NCI-H187 treated with DMSO at 0.1 percent for 48 hours (cell line): ENCODE data around the gene HDGFL2.

Experiments used
- DNase-seq: peaks from one replicate; lab custom pipeline; 2025; lab: John Stamatoyannopoulos, UW

Gene HDGFL2

DNA sequence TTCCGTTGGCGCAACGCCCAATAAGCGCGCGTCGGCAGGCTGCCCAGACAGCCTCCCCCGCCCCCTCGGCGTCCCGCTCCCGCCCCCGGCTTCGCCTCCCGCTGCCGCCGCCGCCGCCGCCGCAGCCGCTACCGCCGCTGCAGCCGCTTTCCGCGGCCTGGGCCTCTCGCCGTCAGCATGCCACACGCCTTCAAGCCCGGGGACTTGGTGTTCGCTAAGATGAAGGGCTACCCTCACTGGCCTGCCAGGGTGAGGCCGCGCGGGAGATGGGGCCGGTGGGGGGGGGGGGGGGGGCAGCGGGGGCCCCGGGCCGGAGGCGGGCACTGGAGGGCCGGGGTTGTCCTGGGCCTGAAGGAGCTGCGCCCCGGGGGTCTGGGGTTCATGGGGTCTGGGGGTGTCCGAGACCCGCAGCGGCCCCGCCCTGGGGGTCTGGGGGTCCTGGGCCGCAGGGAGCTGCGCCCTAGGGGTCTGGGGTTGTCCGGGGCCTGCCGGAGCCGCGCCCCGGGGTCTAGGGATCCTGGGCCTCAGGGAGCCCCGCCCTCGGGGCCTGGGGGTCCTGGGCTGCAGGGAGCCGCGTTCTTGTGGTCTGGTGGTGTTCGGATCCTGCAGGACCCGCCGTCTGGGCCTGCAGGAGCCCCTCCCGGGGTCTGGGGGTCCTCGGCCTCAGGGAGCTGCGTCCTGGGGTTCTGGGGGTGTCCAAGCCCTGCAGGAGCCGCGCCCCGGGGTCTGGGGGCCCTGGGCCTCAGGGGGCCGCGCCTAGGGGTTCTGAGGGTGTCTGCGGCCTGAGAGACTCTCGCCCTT, at the start of gene HDGFL2:
TSS of gene HDGFL2 (plus strand) at position 124 of the 801 bp plus-strand sequence. CDS start at position 178, 54 bp downstream.
- no peak for DNase-seq

DNA sequence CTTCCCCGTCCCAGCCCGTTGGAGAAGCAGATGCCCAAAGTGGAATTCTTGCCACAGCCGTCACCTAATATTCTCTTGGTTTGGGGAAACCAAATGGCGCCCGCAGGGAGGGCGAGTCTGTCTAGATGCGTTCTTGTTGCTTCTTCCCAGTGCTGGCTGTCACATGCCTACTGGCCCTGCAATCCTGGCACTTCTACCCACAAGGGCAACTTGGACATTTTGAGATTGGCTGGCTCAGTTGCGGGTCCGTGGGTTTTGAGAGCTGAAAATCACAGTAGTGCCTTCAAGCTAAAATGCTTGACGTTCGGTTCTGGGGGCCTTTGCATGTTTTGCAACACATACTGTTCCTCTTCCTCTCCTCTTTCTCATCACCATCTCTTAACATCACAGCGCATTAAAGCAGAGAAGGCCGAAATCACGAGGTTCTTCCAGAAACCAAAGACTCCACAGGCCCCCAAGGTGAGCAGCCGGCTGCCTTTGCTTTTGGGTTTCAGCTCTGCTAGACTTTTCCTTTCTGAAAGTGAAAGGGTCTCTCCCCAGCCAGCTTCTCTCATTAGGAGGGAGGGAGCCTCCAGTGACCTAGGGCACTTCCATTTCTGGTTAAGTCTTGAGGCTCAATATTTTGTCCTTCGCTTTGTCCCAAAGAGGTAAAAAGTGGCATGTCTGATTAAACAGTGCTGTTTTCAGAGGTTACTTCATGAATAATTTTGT, 48.5 kb upstream of the HDGFL2 start:
- DNase-seq = no peak

DNA sequence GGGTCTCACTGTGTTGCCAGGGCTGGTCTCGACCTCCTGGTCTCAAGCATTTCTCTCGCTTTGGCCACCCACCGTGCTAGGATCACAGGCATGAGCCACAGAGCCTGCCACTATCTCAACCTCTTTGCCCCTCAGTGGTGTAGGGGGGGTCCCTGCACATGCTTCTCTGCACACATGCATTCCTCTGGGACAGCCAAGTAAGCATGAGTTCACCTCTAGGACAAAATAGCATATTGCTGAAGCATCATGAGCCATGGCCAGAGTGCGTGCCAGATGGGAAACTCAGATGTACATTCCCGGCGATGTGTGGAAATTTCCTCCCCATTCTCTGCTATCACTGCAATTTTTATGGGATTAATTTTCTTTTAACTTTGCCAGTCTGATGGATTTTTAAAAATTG, 46.6 kb upstream of the HDGFL2 start:
- DNase-seq = no peak

DNA sequence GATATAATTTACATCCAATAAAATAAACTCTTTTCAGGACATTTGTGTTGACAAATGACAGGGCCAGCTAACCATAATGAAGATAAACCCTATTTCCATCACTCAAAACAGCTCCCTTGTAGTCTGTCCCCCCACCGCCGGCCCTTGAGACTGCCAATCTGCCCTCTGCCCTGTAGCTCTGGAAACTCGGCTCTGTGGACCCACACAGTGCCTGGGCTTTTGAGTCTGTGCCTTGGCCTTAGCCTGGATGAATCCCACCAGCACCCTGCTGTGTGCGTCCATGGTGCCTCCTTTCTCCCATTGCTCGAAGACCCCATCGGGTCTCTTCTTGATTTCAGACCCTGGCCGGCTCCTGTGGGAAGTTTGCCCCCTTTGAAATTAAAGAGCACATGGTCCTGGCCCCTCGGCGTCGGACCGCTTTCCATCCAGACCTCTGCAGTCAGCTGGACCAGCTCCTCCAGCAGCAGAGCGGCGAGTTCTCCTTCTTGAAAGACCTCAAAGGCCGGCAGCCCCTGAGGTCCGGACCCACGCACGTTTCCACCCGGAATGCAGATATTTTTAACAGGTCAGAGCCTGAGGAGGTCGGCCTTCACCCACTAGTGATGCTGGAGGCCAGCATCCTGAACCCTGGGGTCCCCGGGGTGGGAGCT, 43.6 kb upstream of the HDGFL2 start:
- DNase-seq = no peak

DNA sequence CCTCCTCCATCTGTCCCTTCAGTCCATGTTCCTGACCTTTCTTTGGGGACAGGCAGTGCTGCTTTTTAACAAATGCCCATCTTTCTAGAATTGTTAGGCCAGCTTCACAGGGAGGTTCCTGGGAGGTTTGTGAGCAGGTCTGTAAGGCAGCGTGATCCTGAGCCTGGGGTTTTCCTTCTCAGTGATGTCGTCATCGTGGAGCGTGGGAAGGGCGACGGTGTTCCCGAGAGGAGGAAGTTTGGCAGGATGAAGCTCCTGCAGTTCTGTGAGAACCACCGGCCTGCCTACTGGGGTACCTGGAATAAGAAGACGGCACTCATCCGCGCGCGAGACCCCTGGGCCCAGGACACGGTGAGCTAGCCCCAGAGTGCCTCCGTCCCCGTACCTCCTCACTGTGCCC, 42.8 kb upstream of the HDGFL2 start:
- no peak for DNase-seq

DNA sequence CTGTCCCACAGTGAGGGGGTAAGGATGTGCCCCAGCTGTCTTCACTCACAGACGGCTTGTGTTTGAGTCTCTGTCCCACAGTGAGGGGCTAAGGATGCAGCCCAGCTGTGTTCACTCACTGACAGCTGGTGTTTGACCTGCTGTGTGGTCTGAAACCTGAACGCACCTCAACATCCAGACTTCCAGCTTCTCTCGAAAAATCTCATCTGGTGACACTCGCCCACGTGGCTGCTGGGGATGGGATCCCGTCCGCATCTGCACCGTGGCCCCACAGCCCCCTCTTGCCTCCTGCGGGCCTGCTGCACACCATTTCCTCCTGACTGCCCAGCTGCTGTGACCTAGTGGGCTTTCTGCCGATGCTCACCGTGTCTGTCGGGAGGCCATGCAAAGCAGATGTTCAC, 42.3 kb upstream of the HDGFL2 start:
- no peak for DNase-seq

DNA sequence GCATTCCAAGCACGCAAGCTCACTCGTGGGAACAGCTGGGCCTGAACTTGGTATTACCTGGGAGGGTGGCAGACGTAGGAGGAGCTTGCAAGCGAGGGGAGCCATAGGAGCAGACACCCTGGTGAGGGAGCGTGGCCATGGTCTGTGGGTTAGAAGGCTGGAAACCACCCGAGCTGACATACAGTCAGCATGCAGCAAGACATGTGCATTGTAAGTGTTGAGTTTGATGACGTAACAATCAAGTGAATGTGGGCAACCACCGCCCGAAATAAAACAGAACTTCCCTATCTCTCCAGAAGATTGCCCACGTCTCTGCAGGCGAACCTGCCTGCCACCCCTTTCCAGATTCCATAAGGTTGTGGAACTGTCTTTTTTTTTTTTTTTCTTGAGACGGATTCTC, 41.3 kb upstream of the HDGFL2 start:
- DNase-seq = no peak

DNA sequence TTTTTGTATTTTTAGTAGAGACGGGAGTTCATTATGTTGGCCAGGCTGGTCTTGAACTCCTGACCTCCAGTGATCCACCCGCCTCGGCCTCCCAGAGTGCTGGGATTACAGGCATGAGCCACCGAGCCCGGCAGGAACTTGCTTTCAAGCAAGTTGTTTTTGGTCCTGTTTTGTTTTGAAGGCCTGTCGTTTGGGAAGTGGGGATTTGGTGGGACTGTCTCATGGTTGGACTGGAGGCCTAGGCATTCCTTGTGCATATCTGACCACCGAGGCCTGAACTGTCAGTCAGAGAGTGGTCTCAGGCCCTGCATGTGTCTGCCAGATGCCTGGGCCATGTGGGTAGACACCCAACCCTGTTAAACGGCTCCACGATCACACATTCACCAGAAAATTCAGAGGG, 40.8 kb upstream of the HDGFL2 start:
- no peak for DNase-seq

DNA sequence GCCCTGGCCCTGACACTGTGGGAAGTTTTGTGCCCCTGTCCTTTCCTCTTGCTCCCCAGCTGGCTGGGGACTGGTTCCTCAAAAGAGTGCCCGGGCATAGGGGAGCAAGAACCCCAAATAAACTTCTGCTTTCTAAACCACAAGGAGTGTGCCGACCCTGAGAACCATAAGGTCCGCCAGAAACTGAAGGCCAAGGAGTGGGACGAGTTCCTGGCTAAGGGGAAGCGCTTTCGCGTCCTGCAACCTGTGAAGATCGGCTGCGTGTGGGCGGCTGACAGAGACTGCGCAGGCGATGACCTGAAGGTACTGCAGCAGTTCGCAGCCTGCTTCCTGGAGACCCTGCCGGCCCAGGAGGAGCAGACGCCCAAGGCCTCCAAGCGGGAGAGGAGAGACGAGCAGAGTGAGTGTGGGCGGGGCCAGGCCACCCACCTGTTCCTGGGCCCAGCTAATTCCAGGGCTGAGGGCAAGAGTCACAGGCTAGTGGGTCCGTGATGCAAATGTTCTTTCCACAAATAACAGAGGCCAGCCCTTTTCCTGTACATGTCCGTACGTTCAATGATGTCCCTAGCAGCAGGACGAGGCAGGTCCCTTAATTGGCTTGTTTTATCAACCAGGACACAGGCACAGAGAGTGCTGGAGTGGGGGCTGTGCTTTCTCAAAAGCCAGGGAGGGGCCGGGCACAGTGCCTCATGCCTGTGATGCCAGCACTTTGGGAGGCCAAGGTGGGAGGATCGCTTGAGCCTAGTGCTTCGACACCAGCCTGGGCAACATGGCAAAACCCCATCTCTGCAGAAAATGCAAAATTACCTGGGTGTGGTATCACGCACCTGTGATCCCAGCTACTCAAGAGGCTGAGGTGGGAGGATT, 40.1 kb upstream of the HDGFL2 start:
- DNase-seq = no peak

DNA sequence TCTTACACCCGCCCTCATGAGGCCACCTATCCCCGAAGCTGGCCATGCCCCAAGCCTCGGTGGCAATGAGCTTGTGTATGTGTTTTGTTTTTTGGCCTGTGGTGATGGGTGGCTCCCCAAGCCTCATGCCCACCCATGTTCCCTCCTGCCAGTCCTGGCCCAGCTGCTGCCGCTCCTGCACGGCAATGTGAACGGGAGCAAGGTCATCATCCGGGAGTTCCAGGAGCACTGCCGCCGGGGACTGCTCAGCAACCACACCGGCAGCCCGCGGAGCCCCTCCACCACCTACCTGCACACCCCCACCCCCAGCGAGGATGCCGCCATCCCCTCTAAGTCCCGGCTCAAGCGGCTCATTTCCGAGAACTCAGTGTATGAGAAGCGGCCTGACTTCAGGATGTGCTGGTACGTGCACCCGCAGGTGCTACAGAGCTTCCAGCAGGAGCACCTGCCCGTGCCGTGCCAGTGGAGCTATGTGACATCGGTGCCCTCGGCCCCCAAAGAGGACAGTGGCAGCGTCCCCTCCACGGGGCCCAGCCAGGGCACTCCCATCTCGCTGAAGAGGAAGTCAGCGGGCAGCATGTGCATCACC, 39.1 kb upstream of the HDGFL2 start:
- no peak for DNase-seq

DNA sequence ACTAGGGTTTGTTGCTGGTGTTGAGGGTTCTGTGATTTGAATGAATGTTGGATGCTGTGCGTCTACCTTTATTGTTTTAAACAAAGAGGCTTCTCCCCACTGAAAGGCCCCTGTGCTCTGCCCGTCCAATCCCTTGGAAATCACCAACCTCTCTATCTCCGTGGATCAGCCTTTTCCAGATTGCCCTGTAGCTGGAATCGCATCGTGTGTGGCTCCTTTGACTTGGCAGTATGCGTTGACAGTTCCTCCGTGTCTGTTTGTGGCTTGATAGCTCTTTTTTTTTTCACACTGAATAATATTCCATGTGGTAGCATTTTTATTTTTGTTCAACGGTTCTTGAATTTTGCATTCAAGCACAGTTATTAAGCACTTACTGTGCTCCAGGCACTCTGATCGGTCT, 37.7 kb upstream of the HDGFL2 start:
- no peak for DNase-seq

DNA sequence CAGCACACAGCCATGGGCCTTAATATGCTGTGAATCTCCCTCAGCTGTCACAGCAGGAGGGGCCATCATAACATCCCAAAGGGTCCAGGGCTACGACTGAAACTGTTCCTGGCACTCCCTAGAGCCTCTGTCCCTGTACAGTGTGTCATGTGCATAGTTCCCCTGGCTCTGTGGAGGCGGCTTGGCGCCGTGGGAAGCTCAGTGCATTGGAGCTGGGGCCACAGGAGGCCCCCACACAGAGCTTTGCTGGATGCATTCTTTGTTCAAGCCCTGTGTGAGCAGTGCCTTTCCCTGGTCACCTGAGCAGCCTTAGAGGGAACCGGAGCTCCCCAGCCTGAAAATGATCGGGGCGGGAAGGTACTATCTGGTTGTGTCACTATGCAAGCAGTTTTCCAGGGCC, 35.9 kb upstream of the HDGFL2 start:
- DNase-seq = no peak

DNA sequence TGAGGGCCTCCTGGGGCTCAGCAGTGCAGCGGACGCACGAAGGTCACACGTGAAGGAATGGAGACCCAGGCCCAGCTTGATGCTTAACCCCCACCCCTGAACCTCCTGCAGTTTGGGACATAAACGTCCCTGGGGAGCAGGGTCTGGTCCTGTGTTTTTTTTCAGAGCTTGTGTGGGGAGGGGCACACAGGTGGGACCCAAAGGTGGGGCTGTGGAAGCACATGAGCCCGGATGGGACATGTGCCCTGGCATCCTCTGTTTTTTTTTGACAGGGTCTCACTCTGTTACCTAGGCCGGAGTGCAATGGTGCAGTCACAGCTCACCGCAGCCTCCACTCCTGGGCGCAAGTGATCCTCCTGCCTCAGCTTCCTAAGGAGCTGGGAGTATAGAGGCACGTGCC, 35.0 kb upstream of the HDGFL2 start:
- DNase-seq = no peak

DNA sequence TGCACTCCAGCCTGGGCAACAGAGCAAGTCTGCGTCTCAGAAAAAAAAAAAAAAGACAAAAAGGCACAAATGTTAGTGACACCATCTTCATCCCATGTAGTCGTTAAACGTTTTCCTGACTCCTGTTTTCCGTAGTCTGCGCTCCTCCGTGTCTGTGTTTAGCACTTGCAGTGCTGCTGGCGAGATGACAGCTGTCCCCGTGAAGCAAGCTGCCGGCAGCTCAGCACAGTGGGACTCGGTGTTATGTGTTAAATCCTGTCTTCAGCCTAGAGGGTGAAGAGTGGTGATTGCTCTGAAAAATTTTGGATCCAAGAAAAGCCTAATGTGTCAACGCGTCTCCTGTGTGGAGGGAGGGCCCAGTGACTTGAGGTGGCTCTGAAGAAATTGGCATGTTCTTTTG, 32.9 kb upstream of the HDGFL2 start:
- DNase-seq = no peak

DNA sequence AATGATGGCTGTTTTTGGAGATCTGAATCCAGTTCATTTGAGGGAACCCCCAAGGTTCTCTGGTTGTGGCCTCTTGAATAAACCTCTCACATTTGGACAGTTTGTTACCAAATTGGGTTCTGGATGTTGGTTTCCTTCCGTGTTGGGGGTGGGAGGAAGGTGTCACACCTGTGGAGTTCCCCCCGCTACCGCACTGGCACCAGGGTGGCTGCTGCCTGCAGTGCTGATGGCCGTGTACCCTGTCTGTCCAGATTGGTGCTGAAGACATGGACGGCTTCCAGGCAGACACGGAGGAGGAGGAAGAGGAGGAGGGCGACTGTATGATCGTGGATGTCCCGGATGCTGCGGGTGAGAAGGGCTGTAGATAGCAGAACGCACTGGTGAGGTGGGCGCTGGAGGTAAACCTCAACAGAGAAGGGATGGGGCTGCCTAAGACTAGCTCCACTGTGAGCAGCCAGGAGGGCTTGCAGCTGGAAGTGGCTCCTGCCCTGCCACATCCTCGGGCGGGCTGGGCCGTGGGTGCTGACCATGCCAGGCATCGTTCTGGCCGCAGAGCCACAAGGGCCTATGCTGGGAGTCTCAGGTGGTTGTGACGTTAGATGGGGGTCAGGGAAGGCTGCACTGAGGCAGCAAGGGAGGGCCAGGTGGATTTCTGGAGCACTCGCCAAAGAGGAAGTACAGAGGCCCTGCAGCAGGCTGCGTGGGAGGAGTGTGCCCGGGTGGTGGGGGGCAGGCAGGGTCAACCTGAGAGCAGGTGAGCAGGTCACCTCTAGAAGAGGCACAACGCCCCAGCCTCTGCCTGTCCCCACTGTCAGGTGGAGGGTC, 29.9 kb upstream of the HDGFL2 start:
- no peak for DNase-seq

DNA sequence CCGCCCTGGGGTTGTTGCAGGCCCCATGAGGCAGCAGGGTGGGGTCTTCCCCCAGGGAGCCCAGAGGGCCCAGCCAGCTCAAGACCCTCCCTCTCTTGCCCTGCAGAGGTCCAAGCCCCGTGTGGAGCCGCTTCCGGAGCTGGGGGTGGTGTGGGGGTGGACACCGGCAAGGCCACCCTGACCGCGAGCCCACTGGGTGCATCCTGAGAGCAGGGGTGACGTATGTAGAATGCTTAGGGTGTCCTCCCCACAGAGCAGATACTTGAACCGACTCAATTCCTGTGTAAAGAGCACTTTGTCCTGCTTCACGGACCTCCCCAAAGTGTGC, 29.3 kb upstream of the HDGFL2 start:
- DNase-seq = no peak

DNA sequence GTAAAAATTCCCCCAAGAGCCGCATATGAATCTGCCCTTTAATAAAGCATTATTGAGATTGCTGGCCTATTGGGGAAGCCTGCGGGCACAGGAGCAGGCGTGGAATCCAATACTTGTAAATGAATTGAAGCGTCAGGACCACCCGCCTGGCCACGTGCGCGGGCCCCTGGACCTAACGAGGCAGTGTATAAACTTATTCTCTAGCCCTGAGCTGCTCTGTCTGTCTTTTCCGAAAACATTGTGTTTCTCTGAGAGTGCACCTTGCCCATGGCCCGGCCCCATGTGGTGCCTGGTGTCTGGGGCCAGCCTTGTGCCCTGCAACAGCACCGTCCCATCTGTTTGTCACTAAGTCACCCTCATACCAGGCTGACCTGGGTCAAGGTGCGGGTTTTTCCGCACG, 28.9 kb upstream of the HDGFL2 start:
- DNase-seq = no peak

DNA sequence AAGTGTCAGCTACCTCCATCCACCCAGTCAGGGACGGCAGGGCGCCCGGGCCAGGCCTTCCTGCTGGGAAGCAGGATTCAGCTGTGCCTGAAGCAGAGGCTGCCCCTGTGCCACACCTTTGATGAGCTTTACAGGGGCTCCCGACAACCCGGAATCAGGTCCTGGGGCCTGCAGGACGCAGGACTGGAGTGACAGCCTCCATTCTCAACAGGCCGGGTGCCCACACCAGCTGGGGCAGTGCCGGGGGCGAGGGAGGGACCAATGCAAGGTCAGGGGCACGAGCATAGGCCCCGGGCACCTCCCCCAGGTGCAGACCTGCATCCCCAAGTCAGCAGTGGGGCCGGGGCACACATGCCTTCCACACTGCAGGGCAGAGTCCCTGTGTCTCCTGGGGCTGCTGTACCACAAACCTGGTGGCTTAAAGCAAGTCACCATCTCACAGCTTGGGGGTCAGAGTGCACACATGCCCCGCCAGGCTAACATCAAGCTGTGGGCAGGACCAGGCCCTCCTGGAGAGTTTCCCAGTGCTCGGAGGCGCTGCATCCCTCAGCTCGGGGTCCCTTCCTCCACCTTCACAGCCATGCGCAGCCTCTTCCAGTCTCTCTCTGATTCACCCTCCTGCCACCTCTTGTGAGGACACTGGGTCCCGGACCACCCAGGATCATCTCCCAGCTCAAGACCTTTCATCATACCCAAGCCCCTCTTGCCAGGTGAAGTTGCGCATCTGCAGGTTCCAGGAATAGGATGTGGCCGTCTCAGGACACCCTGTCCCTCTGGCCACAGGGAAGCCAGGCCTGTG, 27.9 kb upstream of the HDGFL2 start:
- DNase-seq = no peak

DNA sequence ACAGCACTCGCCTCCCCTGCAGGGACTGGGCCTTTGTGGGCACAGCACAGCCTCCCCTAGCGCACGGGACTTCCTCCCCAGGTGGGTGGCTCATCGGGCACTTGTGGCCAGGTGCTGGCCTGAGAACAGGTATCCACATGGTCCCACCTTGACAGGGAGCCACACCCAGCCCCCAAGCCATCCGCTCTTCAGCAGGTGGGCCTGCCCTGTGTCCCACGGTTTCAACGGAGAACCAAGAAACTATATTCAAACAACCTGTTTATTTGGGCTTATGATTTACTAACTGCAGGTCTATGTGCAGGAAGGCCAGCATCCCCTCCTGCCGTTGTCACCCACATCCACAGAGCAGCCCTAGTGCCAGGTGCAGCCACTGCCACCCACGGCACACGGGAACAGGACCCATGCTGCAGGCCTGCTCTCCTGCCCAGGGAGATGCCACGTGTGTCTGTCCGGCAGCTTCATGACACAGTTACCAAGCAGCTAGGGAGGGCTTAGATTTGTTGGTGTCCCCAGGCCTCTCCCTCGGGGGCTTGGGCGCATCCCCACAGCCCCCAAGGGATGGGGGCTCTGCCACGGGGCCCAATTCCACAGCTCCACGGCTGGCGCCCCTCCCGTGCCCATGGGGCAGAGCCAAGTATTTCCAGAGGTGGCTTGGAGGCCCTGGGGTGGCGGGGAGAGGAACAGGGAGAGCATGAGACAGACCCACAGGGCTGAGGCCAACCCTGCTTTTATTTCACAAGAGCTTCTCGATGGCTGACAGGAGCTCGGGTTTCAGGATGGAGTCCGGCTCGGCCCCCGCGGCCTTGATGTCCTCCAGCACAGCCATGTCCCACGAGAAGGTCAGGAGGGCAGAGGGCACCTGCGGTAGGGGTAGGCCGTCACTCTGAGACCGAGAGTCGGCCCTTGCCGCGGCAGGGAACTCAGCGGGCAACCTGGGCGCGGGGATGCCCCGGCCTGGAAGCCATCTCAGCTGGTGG, 27.0 kb upstream of the HDGFL2 start:
- DNase-seq = no peak
